ENCODE measurements around the gene RPS15.

The RPS15 gene

GRCh38 chr19:1483131-1483978 is 45.2 kb downstream of the RPS15 start:
- H3K4me3 ChIP-seq (ENCODE audit: low read depth, low read length) = no peak overlapping the region
- TF ChIP-seq, protein P1, sequence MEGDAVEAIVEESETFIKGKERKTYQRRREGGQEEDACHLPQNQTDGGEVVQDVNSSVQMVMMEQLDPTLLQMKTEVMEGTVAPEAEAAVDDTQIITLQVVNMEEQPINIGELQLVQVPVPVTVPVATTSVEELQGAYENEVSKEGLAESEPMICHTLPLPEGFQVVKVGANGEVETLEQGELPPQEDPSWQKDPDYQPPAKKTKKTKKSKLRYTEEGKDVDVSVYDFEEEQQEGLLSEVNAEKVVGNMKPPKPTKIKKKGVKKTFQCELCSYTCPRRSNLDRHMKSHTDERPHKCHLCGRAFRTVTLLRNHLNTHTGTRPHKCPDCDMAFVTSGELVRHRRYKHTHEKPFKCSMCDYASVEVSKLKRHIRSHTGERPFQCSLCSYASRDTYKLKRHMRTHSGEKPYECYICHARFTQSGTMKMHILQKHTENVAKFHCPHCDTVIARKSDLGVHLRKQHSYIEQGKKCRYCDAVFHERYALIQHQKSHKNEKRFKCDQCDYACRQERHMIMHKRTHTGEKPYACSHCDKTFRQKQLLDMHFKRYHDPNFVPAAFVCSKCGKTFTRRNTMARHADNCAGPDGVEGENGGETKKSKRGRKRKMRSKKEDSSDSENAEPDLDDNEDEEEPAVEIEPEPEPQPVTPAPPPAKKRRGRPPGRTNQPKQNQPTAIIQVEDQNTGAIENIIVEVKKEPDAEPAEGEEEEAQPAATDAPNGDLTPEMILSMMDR (IDR thresholded peaks at IDR 0.05; ENCODE audit: insufficient read depth, low read depth, low read length, missing control alignments) = no peak
- no peak for DNase-seq (ENCODE audit: low read depth)

GRCh38 chr19:1483979-1484428 is 45.8 kb downstream of the RPS15 start:
- TF ChIP-seq, protein P1 (IDR thresholded peaks at IDR 0.05; ENCODE audit: insufficient read depth, low read depth, low read length, missing control alignments) = no peak
- no peak for DNase-seq (ENCODE audit: low read depth)
- H3K4me3 ChIP-seq (ENCODE audit: low read depth, low read length) = no peak overlapping the region

DNA sequence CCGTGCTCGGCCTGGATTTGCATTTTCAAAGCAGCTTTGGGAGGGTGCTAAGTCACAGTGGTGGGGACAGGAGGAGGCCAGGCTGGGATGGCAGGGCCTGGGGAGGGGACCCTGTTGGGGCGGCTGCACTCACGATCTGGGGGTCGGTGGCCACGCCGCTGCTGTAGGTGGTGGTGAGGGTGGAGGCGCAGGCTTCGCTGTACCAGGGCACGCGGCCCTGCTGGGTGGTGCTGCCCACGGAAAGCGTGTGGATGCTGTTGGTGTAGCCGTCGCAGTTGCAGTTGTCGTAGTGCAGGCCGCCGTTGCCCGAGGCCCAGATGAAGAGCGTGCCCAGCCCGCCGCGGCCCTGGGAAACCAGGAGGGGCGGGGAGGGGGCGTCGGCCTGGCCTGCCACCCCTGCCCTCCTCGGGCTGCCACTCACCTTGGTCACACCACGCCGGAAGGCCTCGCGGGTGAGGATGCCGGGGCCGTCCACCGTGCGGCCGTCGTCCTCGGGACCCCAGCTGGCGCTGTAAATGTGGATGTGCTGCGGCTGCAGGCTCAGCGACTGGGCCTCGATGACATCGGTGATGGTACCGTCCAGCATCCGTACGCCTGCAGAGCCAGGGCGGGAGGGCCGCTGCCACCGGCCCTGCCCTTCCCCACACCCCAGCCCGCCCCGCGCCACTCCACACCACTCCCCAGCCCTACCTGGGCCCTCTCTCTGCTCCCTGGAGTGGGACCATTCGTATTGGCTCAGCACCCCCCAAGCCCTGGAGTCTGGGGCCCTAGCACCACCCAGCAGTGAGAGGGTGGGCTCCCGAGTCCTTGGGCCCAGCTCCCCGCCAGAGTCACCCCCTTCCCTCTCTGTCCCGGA is 48.8 kb downstream of the RPS15 start:
- TF ChIP-seq, protein P1 (IDR thresholded peaks at IDR 0.05; ENCODE audit: insufficient read depth, low read depth, low read length, missing control alignments) = no peak
- H3K4me3 ChIP-seq (ENCODE audit: low read depth, low read length) = no peak overlapping the region
- DNase-seq (ENCODE audit: low read depth) = no peak

GRCh38 chr19:1487576-1488281 is 49.5 kb downstream of the RPS15 start:
- H3K4me3 ChIP-seq (ENCODE audit: low read depth, low read length) = no peak overlapping the region
- no peak for DNase-seq (ENCODE audit: low read depth)
- TF ChIP-seq, protein P1 (IDR thresholded peaks at IDR 0.05; ENCODE audit: insufficient read depth, low read depth, low read length, missing control alignments) = no peak

DNA sequence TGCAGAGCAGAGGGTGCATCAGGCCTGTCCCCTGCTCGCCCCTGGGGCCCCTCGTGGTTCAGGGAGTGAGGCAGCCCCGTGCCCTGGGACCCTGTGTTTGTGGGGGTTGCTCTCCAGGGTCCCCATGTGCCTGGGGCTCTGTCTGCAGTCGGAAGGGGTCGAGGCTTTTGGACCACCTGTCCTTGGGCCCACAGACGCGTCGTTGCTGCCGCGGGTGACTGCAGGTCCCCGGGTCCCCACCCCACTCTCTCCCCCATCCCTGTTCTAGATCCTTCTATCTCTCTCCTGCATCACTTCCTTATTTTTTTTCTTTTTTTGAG is 50.0 kb downstream of the RPS15 start:
- TF ChIP-seq, protein P1 (IDR thresholded peaks at IDR 0.05; ENCODE audit: insufficient read depth, low read depth, low read length, missing control alignments) = no peak
- H3K4me3 ChIP-seq (ENCODE audit: low read depth, low read length) = no peak overlapping the region
- DNase-seq (ENCODE audit: low read depth) = no peak

DNA sequence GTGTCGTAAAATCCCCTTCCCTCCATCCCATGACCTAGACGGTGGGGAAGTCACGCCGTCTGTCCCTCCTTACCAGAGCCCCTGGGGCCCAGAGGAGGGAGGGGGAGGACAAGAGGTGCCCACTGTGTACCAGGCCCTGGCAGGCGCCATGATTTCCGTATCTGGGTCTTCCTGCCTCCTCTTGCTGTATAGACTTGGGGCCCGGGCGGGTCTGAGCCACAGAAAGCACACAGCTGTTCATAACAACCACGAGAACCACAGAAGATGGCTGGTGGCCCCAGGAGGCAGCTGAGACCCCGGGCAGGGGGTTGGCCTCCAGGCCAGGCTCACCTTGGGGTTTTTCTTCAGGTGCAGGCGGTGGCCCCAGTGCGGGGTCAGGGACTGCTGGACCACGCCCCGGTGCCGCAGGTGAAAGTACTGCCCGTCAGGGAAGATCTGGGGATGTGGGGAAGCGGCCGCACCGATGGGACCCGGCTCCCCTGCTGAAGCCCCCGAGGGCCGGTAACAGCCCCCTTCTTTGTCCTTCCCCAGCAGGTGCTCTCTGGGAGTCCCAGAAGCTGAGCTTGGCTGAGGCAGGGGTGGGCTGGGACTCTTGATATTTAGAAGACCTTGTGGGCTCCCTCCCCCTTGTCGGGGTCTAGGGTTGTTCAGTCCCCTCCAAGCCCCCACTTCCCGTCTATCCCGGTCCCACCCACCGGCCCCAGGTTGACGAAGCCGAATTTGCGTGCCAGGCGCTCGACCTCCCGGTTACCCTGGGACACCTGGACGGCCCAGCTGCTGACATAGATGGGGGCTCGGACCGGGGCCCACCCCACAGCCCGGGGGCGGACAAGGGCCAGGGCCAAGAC is 51.5 kb downstream of the RPS15 start:
- no peak for DNase-seq (ENCODE audit: low read depth)
- H3K4me3 ChIP-seq (ENCODE audit: low read depth, low read length) = peak overlapping the region; percentile 54
- TF ChIP-seq, protein P1 (IDR thresholded peaks at IDR 0.05; ENCODE audit: insufficient read depth, low read depth, low read length, missing control alignments) = no peak

Data from GM12865 (cell line).